Dendritic cell treated with granulocyte-macrophage colony-stimulating factor and Interleukin-4, amounts not matched to agents 40 ng/mL and 50 ng/mL, for 4 days (primary cell): ENCODE measurements around the gene ONECUT2.

Experiments
- H3K27ac Mint-ChIP-seq: one replicate; pipeline ENCODE4 v1.8.0; 2022; ENCODE audit warnings: mild to moderate bottlenecking, mixed read lengths
- H3K27me3 Mint-ChIP-seq: one replicate; pipeline ENCODE4 v1.8.0; 2022; ENCODE audit warnings: mild to moderate bottlenecking, mixed read lengths
- H3K36me3 Mint-ChIP-seq: one replicate; pipeline ENCODE4 v1.8.0; 2022; ENCODE audit warnings: low read depth, mixed read lengths
- H3K4me1 Mint-ChIP-seq: one replicate; pipeline ENCODE4 v1.8.0; 2022; ENCODE audit warnings: low read depth, mixed read lengths
- H3K4me3 Mint-ChIP-seq: one replicate; pipeline ENCODE4 v1.8.0; 2022; ENCODE audit warnings: mild to moderate bottlenecking, moderate library complexity, mixed read lengths
- H3K9me3 Mint-ChIP-seq: one replicate; pipeline ENCODE4 v1.8.0; 2022; ENCODE audit warnings: mixed read lengths
- intact Hi-C: fragments of 100-400 bp; cut with micrococcal nuclease; formaldehyde crosslinking; loops from one replicate; pipeline ENCODE4 v1.15.0; 2022

ONECUT2 gene

DNA sequence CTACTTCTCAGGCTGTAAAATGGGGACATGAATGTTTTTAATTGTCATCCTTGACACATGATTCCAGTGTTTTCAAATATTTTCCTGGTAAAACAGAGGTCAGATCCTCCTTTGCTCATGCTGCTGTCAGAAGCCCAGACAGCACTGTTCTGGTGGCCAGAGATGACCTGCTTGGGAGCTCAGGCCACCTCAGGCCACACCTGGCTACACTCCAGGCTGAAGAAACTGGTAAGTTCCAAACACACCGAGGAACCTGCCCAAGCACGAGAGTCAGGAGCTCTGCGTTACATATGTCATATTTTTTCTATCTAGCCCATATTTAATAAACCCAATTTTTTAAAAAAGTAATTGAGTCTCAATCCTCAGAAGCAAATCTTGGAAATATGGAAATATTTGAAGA is 103.4 kb downstream of the ONECUT2 start:
- H3K9me3 Mint-ChIP-seq: peaks cover 11% of the 10 kb centered on the region
- no peak overlapping the region for H3K4me3 Mint-ChIP-seq
- H3K4me1 Mint-ChIP-seq: peaks cover 7% of the 10 kb centered on the region
- H3K27ac Mint-ChIP-seq: no peak overlapping the region
- intact Hi-C loops: no loop called here
- H3K27me3 Mint-ChIP-seq: no peaks in the 10 kb centered on the region
- H3K36me3 Mint-ChIP-seq: no peaks in the 10 kb centered on the region

DNA sequence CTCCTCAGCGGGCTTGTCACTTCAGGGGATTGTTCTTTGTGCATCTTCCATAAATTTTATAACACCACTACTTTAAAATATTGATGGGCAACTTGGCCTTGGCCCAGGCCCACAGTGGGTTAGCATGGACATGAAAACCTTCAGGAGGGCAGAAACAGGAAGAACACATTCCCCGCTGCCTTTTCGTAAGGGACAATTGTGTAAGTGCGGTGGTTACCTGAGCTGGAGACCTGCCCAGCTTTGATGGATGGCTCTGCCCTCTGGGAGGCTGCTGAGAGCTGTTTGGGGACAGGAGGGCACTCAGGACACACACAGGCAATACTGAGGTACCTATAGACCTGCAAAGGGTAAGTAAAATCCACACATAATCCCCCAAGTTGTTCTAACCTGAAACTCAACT is 104.5 kb downstream of the ONECUT2 start:
- Mint-ChIP-seq H3K27ac (no peak overlapping the region), H3K4me3 (no peak overlapping the region), H3K9me3 (peaks cover 11% of the 10 kb centered on the region), H3K4me1 (peaks cover 6% of the 10 kb centered on the region), H3K27me3 (no peaks in the 10 kb centered on the region), H3K36me3 (no peaks in the 10 kb centered on the region)
- intact Hi-C loops: no loop called here
